Breast epithelium (tissue), 4 donors: ENCODE results near the gene TKTL1. TPM values are rescaled to one million over a fixed set of nuclear protein-coding genes. Genes with fewer than 3 reads are reported as not detected.

ENCODE experiments used
- DNase-seq, 2 donors: peaks; one replicate each; pipeline ENCODE4 v3.0.0-alpha.2; 2019; ENCODE audit warnings: low spot score in 2 of 2
- H3K27ac ChIP-seq, 2 donors: fragments of 200-600 bp; sonication (generic) in 1 of 2; one replicate each; pipeline ENCODE4 v1.5.1; 2016 to 2019; ENCODE audit warnings: mild to moderate bottlenecking in 1 of 2
- H3K27me3 ChIP-seq, 2 donors: fragments of 200-600 bp; sonication (generic) in 1 of 2; one replicate each; pipeline versions ENCODE4 v1.5.1 to v1.6.0; 2017 to 2019; ENCODE audit warnings: control low read depth in 1 of 2, mild to moderate bottlenecking in 1 of 2
- H3K36me3 ChIP-seq: fragments of 200-600 bp; one replicate; pipeline ENCODE4 v1.5.1; 2019
- H3K4me1 ChIP-seq, 2 donors: fragments of 200-600 bp; sonication (generic); one replicate each; pipeline ENCODE4 v1.5.1; 2016 to 2019; ENCODE audit warnings: control low read depth in 1 of 2
- H3K4me3 ChIP-seq, 3 donors: fragments of 200-600 bp; sonication (generic); 1 replicate in 2 of 3; 2 replicates in 1 of 3; pipeline ENCODE4 v1.5.1; 2016 to 2019; ENCODE audit warnings: mild to moderate bottlenecking in 3 of 3, moderate library complexity in 2 of 3
- H3K9me3 ChIP-seq, 2 donors: fragments of 200-600 bp; sonication (generic) in 1 of 2; one replicate each; pipeline ENCODE4 v1.5.1; 2016 to 2019; ENCODE audit warnings: control low read depth in 1 of 2
- CTCF ChIP-seq, 3 donors: fragments of 450-650 bp; IDR thresholded peaks; one replicate each; pipeline ENCODE4 v1.5.1; 2016 to 2017; ENCODE audit warnings: antibody characterized with exemption in 3 of 3, mild to moderate bottlenecking in 3 of 3, moderate library complexity in 3 of 3
- POLR2A ChIP-seq: fragments of 450-650 bp; IDR thresholded peaks from one replicate; pipeline ENCODE4 v1.6.1; 2016; ENCODE audit warnings: antibody characterized with exemption, mild to moderate bottlenecking, moderate library complexity
- POLR2AphosphoS5 ChIP-seq, 3 donors: sonication (generic); formaldehyde crosslinking; IDR thresholded peaks; one replicate each; pipeline ENCODE4 v1.6.1; 2017; ENCODE audit warnings: antibody characterized with exemption in 3 of 3
- intact Hi-C: fragments of 100-400 bp; cut with DNase I; formaldehyde crosslinking; loops from one replicate; pipeline ENCODE4 v1.15.1; 2023; ENCODE audit warnings: low total_unique reads
- total RNA-seq, 3 donors: library from RNA; depleted of rRNA; stranded (reverse); fragments of >200 nt; gene quantifications; one replicate each; pipeline ENCODE4 v1.1.0, GENCODE V29; 2016

Gene TKTL1
- total RNA-seq, 3 donors from 2014 or later, result 0.16 TPM; not detected in 2

GRCh38 chrX:154367474-154368308 lies 72.1 kb downstream of the TKTL1 start:
- peak overlapping the region; percentile 91 to 97 for H3K27ac ChIP-seq
- intact Hi-C loops, result no loop called here
- H3K4me1 ChIP-seq, result no peaks in the 10 kb centered on the region

GRCh38 chrX:154368630-154369448 lies 73.2 kb downstream of the TKTL1 start:
- Histone ChIP-seq H3K4me3 (peak overlapping the region; percentile 68 to 79 (median 68)), H3K36me3 (no peaks in the 10 kb centered on the region), H3K27me3 (peaks cover 0 to 18% of the 10 kb centered on the region in 2 donors), H3K4me1 (no peaks in the 10 kb centered on the region), H3K27ac (peak overlapping the region; percentile 91 to 97), H3K9me3 (no peaks in the 10 kb centered on the region)
- peak in 1 of 2 donors; percentile 78 for DNase-seq
- TF ChIP-seq POLR2AphosphoS5 (IDR thresholded peaks at IDR 0.05) (peak in 2 of 3 donors; percentile 25 to 41), CTCF (IDR thresholded peaks at IDR 0.05) (no peak)
- intact Hi-C loops, result no loop called here

More at GRCh38 chrX:154367474-154368308, 72.1 kb downstream of the TKTL1 start:
- Histone ChIP-seq H3K9me3 (no peaks in the 10 kb centered on the region), H3K27me3 (peaks cover 0 to 8% of the 10 kb centered on the region in 2 donors), H3K4me3 (peak overlapping the region in 2 of 3 donors; percentile 68 to 79), H3K36me3 (no peaks in the 10 kb centered on the region)
- DNase-seq, result no peak
- no peak for TF ChIP-seq POLR2AphosphoS5 (IDR thresholded peaks at IDR 0.05)
- TF ChIP-seq CTCF (IDR thresholded peaks at IDR 0.05), result no peak
- no peak for TF ChIP-seq POLR2A

GRCh38 chrX:154369449-154370299 lies 74.1 kb downstream of the TKTL1 start:
- peaks cover 0 to 18% of the 10 kb centered on the region in 2 donors for H3K27me3 ChIP-seq
- no peaks in the 10 kb centered on the region for H3K36me3 ChIP-seq
- peak overlapping the region; percentile 91 to 97 for H3K27ac ChIP-seq
- no peaks in the 10 kb centered on the region for H3K9me3 ChIP-seq
- H3K4me1 ChIP-seq, result no peaks in the 10 kb centered on the region
- DNase-seq, result peak; percentile 61 to 86
- intact Hi-C loops, result no loop called here
- H3K4me3 ChIP-seq, result peak overlapping the region; percentile 68 to 79 (median 68)
- TF ChIP-seq CTCF (IDR thresholded peaks at IDR 0.05) (no peak), POLR2AphosphoS5 (IDR thresholded peaks at IDR 0.05) (peak; percentile 13 to 43 (median 34)), POLR2A (no peak)

GRCh38 chrX:154370300-154371016 lies 74.9 kb downstream of the TKTL1 start:
- Histone ChIP-seq H3K4me3 (peak overlapping the region; percentile 68 to 79 (median 68)), H3K27ac (peak overlapping the region; percentile 91 to 97), H3K27me3 (peaks cover 0 to 18% of the 10 kb centered on the region in 2 donors), H3K4me1 (no peaks in the 10 kb centered on the region), H3K36me3 (no peaks in the 10 kb centered on the region), H3K9me3 (no peaks in the 10 kb centered on the region)
- no peak for DNase-seq
- intact Hi-C loops, result no loop called here
- TF ChIP-seq CTCF (IDR thresholded peaks at IDR 0.05) (no peak), POLR2AphosphoS5 (IDR thresholded peaks at IDR 0.05) (no peak), POLR2A (no peak)
